H1 (cell line): ENCODE data around the gene MDH1. TPM values are rescaled to one million over a fixed set of nuclear protein-coding genes. Genes with fewer than 3 reads are reported as not detected.

Experiments
- CTCF ChIA-PET: fragments of 300-600 bp; sonication (Branson Sonifier 250); formaldehyde crosslinking; loops from one replicate; lab custom pipeline; 2021; ENCODE audit not compliant: partially characterized antibody; lab: Charles Lee
- POLR2A ChIA-PET: fragments of 300-600 bp; sonication (Branson Sonifier 250); formaldehyde crosslinking; loops from one replicate; lab custom pipeline; 2021; ENCODE audit warnings: inconsistent platforms; ENCODE audit not compliant: partially characterized antibody; lab: Charles Lee
- DNase-seq, 2 experiments: peaks; one replicate each; pipeline versions ENCODE4 v3.0.0 to v3.0.0-alpha.2; 2010 to 2022; ENCODE audit warnings: low spot score in 2 of 2, low read depth in 1 of 2, mixed read lengths in 1 of 2
- FAIRE-seq: peaks from 2 replicates; lab custom pipeline; 2011; peaks lifted over from hg19 to GRCh38; lab: Jason Lieb, UNC
- H2AFZ ChIP-seq: 2 replicates; pipeline ENCODE4 v1.8.1; 2012; ENCODE audit warnings: low read length, inconsistent platforms
- H2AK5ac ChIP-seq: 2 replicates; pipeline ENCODE4 v1.6.1; 2013; ENCODE audit warnings: low read depth, low read length
- H2BK120ac ChIP-seq: replicated peaks from 2 replicates; pipeline ENCODE3; 2013; ENCODE audit warnings: low read depth, low read length, inconsistent platforms
- H2BK12ac ChIP-seq: 2 replicates; pipeline ENCODE4 v1.6.1; 2013; ENCODE audit warnings: low read depth, low read length
- H2BK15ac ChIP-seq: 2 replicates; pipeline ENCODE4 v1.6.1; 2013; ENCODE audit warnings: low read length
- H2BK20ac ChIP-seq: 2 replicates; pipeline ENCODE4 v1.6.1; 2013; ENCODE audit warnings: low read length
- H2BK5ac ChIP-seq: 2 replicates; pipeline ENCODE4 v1.6.1; 2013; ENCODE audit warnings: low read depth, low read length
- H3K14ac ChIP-seq: 2 replicates; pipeline ENCODE4 v1.6.1; 2013; ENCODE audit warnings: inconsistent platforms; ENCODE audit not compliant: insufficient read length
- H3K18ac ChIP-seq: 2 replicates; pipeline ENCODE4 v1.6.1; 2013; ENCODE audit warnings: low read length; ENCODE audit errors: extremely low read depth
- H3K23ac ChIP-seq: 2 replicates; pipeline ENCODE4 v1.6.1; 2013; ENCODE audit warnings: inconsistent platforms; ENCODE audit not compliant: insufficient read length
- H3K23me2 ChIP-seq: 2 replicates; pipeline ENCODE4 v1.6.1; 2013; ENCODE audit warnings: low read depth, low read length
- H3K27ac ChIP-seq: 2 replicates; pipeline ENCODE4 v1.6.1; 2011; ENCODE audit warnings: low read depth, low read length, inconsistent platforms
- H3K27me3 ChIP-seq, 4 experiments: replicated peaks in 1 of 4; 1 replicate in 1 of 4; 2 replicates in 3 of 4; pipeline versions ENCODE4 v1.6.1 to v1.8.1; 2011 to 2013; ENCODE audit warnings: low read length in 3 of 4, mild to moderate bottlenecking in 3 of 4, inconsistent platforms in 2 of 4, mixed read lengths in 2 of 4, moderate library complexity in 1 of 4; ENCODE audit not compliant: control insufficient read depth in 3 of 4, insufficient read depth in 3 of 4; ENCODE audit errors: extremely low read depth in 1 of 4
- H3K36me3 ChIP-seq, 4 experiments: 2 replicates each; pipeline versions ENCODE4 v1.6.1 to v1.8.1; 2011 to 2013; ENCODE audit warnings: mild to moderate bottlenecking in 4 of 4, low read length in 3 of 4, moderate library complexity in 2 of 4, control low read depth in 1 of 4, inconsistent platforms in 1 of 4; ENCODE audit not compliant: insufficient read depth in 4 of 4, control insufficient read depth in 2 of 4
- H3K4ac ChIP-seq: replicated peaks from 2 replicates; pipeline ENCODE3; 2013; ENCODE audit warnings: low read length, low read depth, mixed read lengths, inconsistent platforms; ENCODE audit not compliant: insufficient read length
- H3K4me1 ChIP-seq, 4 experiments: replicated peaks in 1 of 4; 1 replicate in 1 of 4; 2 replicates in 3 of 4; pipeline versions ENCODE4 v1.6.1 to v1.8.1; 2011 to 2013; ENCODE audit warnings: low read length in 3 of 4, inconsistent platforms in 2 of 4, mixed read lengths in 1 of 4; ENCODE audit not compliant: insufficient read depth in 4 of 4, control insufficient read depth in 3 of 4
- H3K4me2 ChIP-seq, 2 experiments: 2 replicates each; pipeline versions ENCODE4 v1.6.1 to v1.8.1; 2011 to 2013; ENCODE audit warnings: low read depth in 2 of 2, low read length in 2 of 2, control low read depth in 1 of 2, inconsistent platforms in 1 of 2, mild to moderate bottlenecking in 1 of 2; ENCODE audit not compliant: insufficient read depth in 1 of 2
- H3K4me3 ChIP-seq, 4 experiments: fragments of 200-600, 300-600 bp in 1 of 4; sonication (generic), shearing (Covaris generic), sonication (Bioruptor Twin) in 1 of 4; 2 replicates each; pipeline versions ENCODE4 v1.5.1 to v1.8.1; 2011 to 2016; ENCODE audit warnings: low read length in 4 of 4, low read depth in 3 of 4, control low read depth in 2 of 4, inconsistent platforms in 2 of 4, mild to moderate bottlenecking in 2 of 4, mixed read lengths in 1 of 4, moderate library complexity in 1 of 4; ENCODE audit not compliant: insufficient read depth in 2 of 4; ENCODE audit errors: extremely low read depth in 1 of 4
- H3K56ac ChIP-seq: replicated peaks from 2 replicates; pipeline ENCODE3; 2013; ENCODE audit warnings: low read depth, mild to moderate bottlenecking, mixed read lengths, low read length, inconsistent platforms; ENCODE audit not compliant: insufficient read length
- H3K79me1 ChIP-seq: 2 replicates; pipeline ENCODE4 v1.6.1; 2013; ENCODE audit warnings: low read depth, low read length, control low read depth
- H3K79me2 ChIP-seq, 2 experiments: 2 replicates each; pipeline versions ENCODE4 v1.6.1 to v1.8.1; 2012 to 2013; ENCODE audit warnings: low read length in 2 of 2, mild to moderate bottlenecking in 2 of 2, inconsistent platforms in 1 of 2; ENCODE audit not compliant: insufficient read depth in 2 of 2, control insufficient read depth in 1 of 2
- H3K9ac ChIP-seq, 4 experiments: replicated peaks in 1 of 4; 1 replicate in 1 of 4; 2 replicates in 3 of 4; pipeline versions ENCODE4 v1.6.1 to v1.8.1; 2011 to 2013; ENCODE audit warnings: low read depth in 3 of 4, low read length in 3 of 4, control low read depth in 2 of 4, mild to moderate bottlenecking in 2 of 4, moderate library complexity in 2 of 4, inconsistent platforms in 1 of 4; ENCODE audit errors: extremely low read depth in 1 of 4
- H3K9me3 ChIP-seq, 2 experiments: 2 replicates each; pipeline versions ENCODE4 v1.6.1 to v1.8.1; 2012 to 2013; ENCODE audit warnings: mild to moderate bottlenecking in 2 of 2, moderate library complexity in 2 of 2, control low read depth in 1 of 2, inconsistent platforms in 1 of 2, low read depth in 1 of 2, low read length in 1 of 2, mixed read lengths in 1 of 2; ENCODE audit not compliant: insufficient read depth in 2 of 2
- H4K20me1 ChIP-seq, 2 experiments: replicated peaks in 1 of 2; 2 replicates each; pipeline versions ENCODE3 to v1.8.1; 2011 to 2013; ENCODE audit warnings: inconsistent platforms in 2 of 2, low read length in 2 of 2, mild to moderate bottlenecking in 1 of 2; ENCODE audit not compliant: insufficient read depth in 2 of 2, control insufficient read depth in 1 of 2
- H4K5ac ChIP-seq: 2 replicates; pipeline ENCODE4 v1.6.1; 2013; ENCODE audit warnings: low read length, low read depth, mixed read lengths, inconsistent platforms; ENCODE audit not compliant: insufficient read length
- H4K8ac ChIP-seq: 2 replicates; pipeline ENCODE4 v1.8.0; 2013; ENCODE audit warnings: mild to moderate bottlenecking, moderate library complexity, low read length, inconsistent platforms; ENCODE audit not compliant: insufficient read depth; ENCODE audit errors: extremely low read depth
- H4K91ac ChIP-seq: replicated peaks from 2 replicates; pipeline ENCODE3; 2013; ENCODE audit warnings: low read length, mixed read lengths, inconsistent platforms; ENCODE audit not compliant: insufficient read length
- EGR1 ChIP-seq: IDR thresholded peaks from 2 replicates; pipeline ENCODE4 v1.6.1; 2011; ENCODE audit warnings: low read depth, low read length, borderline replicate concordance
- HDAC2 ChIP-seq, 2 experiments: fragments of 300-600 bp in 1 of 2; sonication (generic) in 1 of 2; IDR thresholded peaks; 2 replicates each; pipeline ENCODE4 v1.6.1; 2011 to 2012; ENCODE audit warnings: low read depth in 2 of 2, low read length in 2 of 2, mild to moderate bottlenecking in 2 of 2, moderate library complexity in 2 of 2, borderline replicate concordance in 1 of 2, inconsistent platforms in 1 of 2
- KDM1A ChIP-seq: fragments of 200-600, 300-600 bp; sonication (generic); IDR thresholded peaks from 2 replicates; pipeline ENCODE4 v1.7.1; 2016; ENCODE audit warnings: mild to moderate bottlenecking, low read length, borderline replicate concordance
- NANOG ChIP-seq: IDR thresholded peaks from 2 replicates; pipeline ENCODE4 v1.6.1; 2011; ENCODE audit warnings: low read length, low read depth, mild to moderate bottlenecking, inconsistent platforms; ENCODE audit not compliant: insufficient read depth, poor library complexity, severe bottlenecking
- RNF2 ChIP-seq: fragments of 200-900, 300-1000 bp; sonication (generic); IDR thresholded peaks from 2 replicates; pipeline ENCODE4 v1.7.1; 2016; ENCODE audit warnings: borderline replicate concordance, low read depth, mild to moderate bottlenecking, antibody characterized with exemption, low read length; ENCODE audit not compliant: poor library complexity, severe bottlenecking; ENCODE audit errors: missing control alignments
- RXRA ChIP-seq: IDR thresholded peaks from 2 replicates; pipeline ENCODE4 v1.6.1; 2011; ENCODE audit warnings: low read depth, mild to moderate bottlenecking, low read length, moderate library complexity; ENCODE audit not compliant: insufficient read depth
- SP2 ChIP-seq: IDR thresholded peaks from 2 replicates; pipeline ENCODE4 v1.6.1; 2012; ENCODE audit warnings: mild to moderate bottlenecking, low read length, inconsistent platforms
- TEAD4 ChIP-seq: IDR thresholded peaks from 2 replicates; pipeline ENCODE4 v1.6.1; 2012; ENCODE audit warnings: low read depth, low read length, inconsistent platforms, mixed read lengths
- WGBS, 2 experiments: shearing (Covaris generic) in 1 of 2; methylation state at CpG; one replicate each; pipeline versions ENCODE4 v1.1.6 to v1.1.7; 2013 to 2015; ENCODE audit warnings: low lambda C conversion rate in 2 of 2, mixed read lengths in 2 of 2, inconsistent platforms in 1 of 2, low coverage in 1 of 2, missing lambda C conversion rate in 1 of 2; ENCODE audit not compliant: insufficient replicate concordance in 2 of 2, insufficient coverage in 1 of 2, insufficient read length in 1 of 2; ENCODE audit errors: extremely low coverage in 1 of 2, missing lambda C conversion rate in 1 of 2; 5-methylcytosine and 5-hydroxymethylcytosine counted together
- polyA plus RNA-seq, 7 experiments: library from polyadenylated mRNA; depleted of rRNA in 3 of 7; stranded (reverse) in 5 of 7; unstranded in 2 of 7; fragments of >200 nt in 5 of 7; fragments of 200-250 nt in 2 of 7; gene quantifications; 1 replicate in 5 of 7; 2 replicates in 1 of 7; 4 replicates in 1 of 7; pipeline versions ENCODE4 v1.2.1 to v1.2.3, GENCODE V29; 2011 to 2013; ENCODE audit warnings: missing spikeins in 2 of 7, mixed read lengths in 2 of 7
- total RNA-seq: library from RNA; stranded (reverse); fragmentation: NEBNext Ultra II Directional; extraction: Animal tissue kit (Norgen Biotek cat#: 25700); gene quantifications from 2 replicates; pipeline ENCODE4 v1.2.1, GENCODE V29; 2021
- TF ChIP-seq, protein P1 (sequence below): IDR thresholded peaks from 2 replicates; pipeline ENCODE4 v1.6.1; 2012; ENCODE audit warnings: low read length, inconsistent platforms
- TF ChIP-seq, protein P2 (sequence below): IDR thresholded peaks from 2 replicates; pipeline ENCODE4 v1.6.1; 2012; ENCODE audit warnings: inconsistent platforms

The MDH1 gene
- total and polyA plus RNA-seq, 2 of the 8 experiments (the other 6 are each of a cell fraction or from before 2014, with no cell fraction given) = 353 to 376 TPM

- no peak overlapping the region for H3K18ac ChIP-seq
- H4K5ac ChIP-seq = no peak overlapping the region
- no peaks in the 10 kb centered on the region; the same call in 1 of the 2 replicates for H3K79me1 ChIP-seq
- no peak overlapping the region for H3K4me2 ChIP-seq
- no peak for DNase-seq
- H2BK120ac ChIP-seq = no peak overlapping the region
- H3K23ac ChIP-seq = no peak overlapping the region
- ChIA-PET CTCF (interaction anchor here (0.7 to 1.4 kb wide), 3 partner anchors 13 to 113 kb away, joined by 3 to 4 read pairs (median 3); partner anchors contain the start of genes MDH1 and WDPCP), POLR2A (interaction anchor here (0.8 to 3.7 kb wide), 8 partner anchors 9 to 248 kb away, joined by 3 to 35 read pairs (median 3); partner anchors contain the start of genes MDH1, UGP2 and WDPCP)
- no peak overlapping the region for H4K91ac ChIP-seq
- peaks cover 12 to 95% (median 56%) of the 10 kb centered on the region in 4 experiments for H3K36me3 ChIP-seq
- no peaks in the 10 kb centered on the region for H3K23me2 ChIP-seq
- no peaks in the 10 kb centered on the region for H4K20me1 ChIP-seq
- WGBS, 2 experiments = 97% methylated on average over 1 of the region's 1 CpG; no CpG with 5 or more reads in 1 of the 2 experiments
- H3K9ac ChIP-seq = no peak overlapping the region
- no peak overlapping the region for H4K8ac ChIP-seq
- no peak overlapping the region for H2BK5ac ChIP-seq
- no peak overlapping the region for H2BK20ac ChIP-seq
- no peak overlapping the region for H3K4me3 ChIP-seq
- no peak overlapping the region for H2AFZ ChIP-seq
- H3K27me3 ChIP-seq = no peaks in the 10 kb centered on the region
- no peak overlapping the region for H3K14ac ChIP-seq
- peaks cover 0 to 3% (median 0%) of the 10 kb centered on the region in 4 experiments; a peak in 1 of 7 replicates for H3K4me1 ChIP-seq
- H3K27ac ChIP-seq = no peak overlapping the region
- H3K9me3 ChIP-seq = no peaks in the 10 kb centered on the region
- H3K56ac ChIP-seq = no peak overlapping the region
- H3K4ac ChIP-seq = no peak overlapping the region
- no peak for FAIRE-seq
- no peak overlapping the region for H2BK15ac ChIP-seq
- peaks cover 0 to 41% of the 10 kb centered on the region in 2 experiments; a peak in 2 of 4 replicates for H3K79me2 ChIP-seq
- no peak overlapping the region for H2AK5ac ChIP-seq
- H2BK12ac ChIP-seq = no peak overlapping the region
- TF ChIP-seq SP2 (no peak), RNF2 (no peak), KDM1A (no peak), RXRA (no peak), HDAC2 (IDR thresholded peaks at IDR 0.05; ENCODE audit: borderline replicate concordance in 1 of 2, low read depth in 2 of 2, low read length in 2 of 2) (no peak), TEAD4 (no peak), EGR1 (no peak), NANOG (no peak)
- TF ChIP-seq, protein P1, sequence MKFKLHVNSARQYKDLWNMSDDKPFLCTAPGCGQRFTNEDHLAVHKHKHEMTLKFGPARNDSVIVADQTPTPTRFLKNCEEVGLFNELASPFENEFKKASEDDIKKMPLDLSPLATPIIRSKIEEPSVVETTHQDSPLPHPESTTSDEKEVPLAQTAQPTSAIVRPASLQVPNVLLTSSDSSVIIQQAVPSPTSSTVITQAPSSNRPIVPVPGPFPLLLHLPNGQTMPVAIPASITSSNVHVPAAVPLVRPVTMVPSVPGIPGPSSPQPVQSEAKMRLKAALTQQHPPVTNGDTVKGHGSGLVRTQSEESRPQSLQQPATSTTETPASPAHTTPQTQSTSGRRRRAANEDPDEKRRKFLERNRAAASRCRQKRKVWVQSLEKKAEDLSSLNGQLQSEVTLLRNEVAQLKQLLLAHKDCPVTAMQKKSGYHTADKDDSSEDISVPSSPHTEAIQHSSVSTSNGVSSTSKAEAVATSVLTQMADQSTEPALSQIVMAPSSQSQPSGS = no peak
- TF ChIP-seq, protein P2, sequence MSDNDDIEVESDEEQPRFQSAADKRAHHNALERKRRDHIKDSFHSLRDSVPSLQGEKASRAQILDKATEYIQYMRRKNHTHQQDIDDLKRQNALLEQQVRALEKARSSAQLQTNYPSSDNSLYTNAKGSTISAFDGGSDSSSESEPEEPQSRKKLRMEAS = no peak
These were observed 12.2 kb downstream of the MDH1 start for GRCh38 chr2:63600881-63601460.
